Esophagus squamous epithelium (tissue), 5 donors: Measurements from ENCODE around the gene STK32A. TPM values are rescaled to one million over a fixed set of nuclear protein-coding genes. Genes with fewer than 3 reads are reported as not detected.
A peak's percentile ranks its signal among the peaks of the same experiment; 100 is the strongest.

ENCODE experiments used
- DNase-seq: peaks from one replicate; lab custom pipeline; 2025; lab: John Stamatoyannopoulos, UW
- H3K27ac ChIP-seq, 4 donors: fragments of 200-600 bp; sonication (generic); one replicate each; pipeline ENCODE4 v1.5.1; 2016 to 2019; ENCODE audit warnings: mild to moderate bottlenecking in 1 of 4
- H3K27me3 ChIP-seq, 4 donors: fragments of 200-600 bp; sonication (generic); 1 replicate in 3 of 4; 2 replicates in 1 of 4; pipeline versions ENCODE4 v1.5.1 to v1.6.0; 2017 to 2021; ENCODE audit warnings: antibody characterized with exemption in 1 of 4
- H3K36me3 ChIP-seq, 3 donors: fragments of 200-600 bp; sonication (generic); one replicate each; pipeline ENCODE4 v1.5.1; 2016 to 2019
- H3K4me1 ChIP-seq, 3 donors: fragments of 200-600 bp; sonication (generic); one replicate each; pipeline ENCODE4 v1.5.1; 2017 to 2019
- H3K4me3 ChIP-seq, 4 donors: fragments of 200-600 bp; sonication (generic); 1 replicate in 3 of 4; 2 replicates in 1 of 4; pipeline ENCODE4 v1.5.1; 2016 to 2019; ENCODE audit warnings: mild to moderate bottlenecking in 2 of 4, moderate library complexity in 1 of 4
- H3K9me3 ChIP-seq, 3 donors: fragments of 200-600 bp; sonication (generic); one replicate each; pipeline ENCODE4 v1.5.1; 2016 to 2019
- POLR2A ChIP-seq, 4 donors: fragments of 450-650 bp; IDR thresholded peaks; one replicate each; pipeline ENCODE4 v1.6.1; 2017; ENCODE audit warnings: antibody characterized with exemption in 4 of 4, mild to moderate bottlenecking in 4 of 4, moderate library complexity in 3 of 4
- WGBS, 2 donors: methylation state at CpG; one replicate each; pipeline ENCODE4 v1.1.5; 2018; 5-methylcytosine and 5-hydroxymethylcytosine counted together
- intact Hi-C: fragments of 100-400 bp; cut with DNase I; formaldehyde crosslinking; loops from one replicate; pipeline ENCODE4 v1.15.0; 2022
- total RNA-seq, 4 donors: library from RNA; depleted of rRNA; stranded (reverse); fragments of >200 nt; gene quantifications; one replicate each; pipeline ENCODE4 v1.1.0, GENCODE V29; 2016
- TF ChIP-seq, protein P1 (sequence below), 6 experiments: fragments of 450-650 bp in 4 of 6; fragments of 200-600 bp in 2 of 6; sonication (generic) in 2 of 6; IDR thresholded peaks; one replicate each; pipeline ENCODE4 v1.5.1; 2016 to 2019; ENCODE audit warnings: antibody characterized with exemption in 6 of 6, mild to moderate bottlenecking in 4 of 6, moderate library complexity in 4 of 6
- donor health status: DM: yes; HTN: yes; CAD: no.

Gene STK32A
- total RNA-seq, 4 donors from 2014 or later = 0.26 to 1.7 (median 0.38) TPM; not detected in 1

- H3K27me3 ChIP-seq = no peaks in the 10 kb centered on the region
- no peaks in the 10 kb centered on the region for H3K9me3 ChIP-seq
- TF ChIP-seq, protein P1, sequence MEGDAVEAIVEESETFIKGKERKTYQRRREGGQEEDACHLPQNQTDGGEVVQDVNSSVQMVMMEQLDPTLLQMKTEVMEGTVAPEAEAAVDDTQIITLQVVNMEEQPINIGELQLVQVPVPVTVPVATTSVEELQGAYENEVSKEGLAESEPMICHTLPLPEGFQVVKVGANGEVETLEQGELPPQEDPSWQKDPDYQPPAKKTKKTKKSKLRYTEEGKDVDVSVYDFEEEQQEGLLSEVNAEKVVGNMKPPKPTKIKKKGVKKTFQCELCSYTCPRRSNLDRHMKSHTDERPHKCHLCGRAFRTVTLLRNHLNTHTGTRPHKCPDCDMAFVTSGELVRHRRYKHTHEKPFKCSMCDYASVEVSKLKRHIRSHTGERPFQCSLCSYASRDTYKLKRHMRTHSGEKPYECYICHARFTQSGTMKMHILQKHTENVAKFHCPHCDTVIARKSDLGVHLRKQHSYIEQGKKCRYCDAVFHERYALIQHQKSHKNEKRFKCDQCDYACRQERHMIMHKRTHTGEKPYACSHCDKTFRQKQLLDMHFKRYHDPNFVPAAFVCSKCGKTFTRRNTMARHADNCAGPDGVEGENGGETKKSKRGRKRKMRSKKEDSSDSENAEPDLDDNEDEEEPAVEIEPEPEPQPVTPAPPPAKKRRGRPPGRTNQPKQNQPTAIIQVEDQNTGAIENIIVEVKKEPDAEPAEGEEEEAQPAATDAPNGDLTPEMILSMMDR (IDR thresholded peaks at IDR 0.05) = no peak
- peak in 1 of 4 donors; percentile 9 for TF ChIP-seq POLR2A (IDR thresholded peaks at IDR 0.05)
- H3K4me3 ChIP-seq = peak overlapping the region in 1 of 4 donors; percentile 42
- 38 to 42% methylated on average over 13 to 15 of the region's 15 CpGs for WGBS, 2 donors
- peak overlapping the region; percentile 68 to 94 (median 90) for H3K27ac ChIP-seq
- no peak for DNase-seq
- peaks cover 0 to 27% (median 0%) of the 10 kb centered on the region in 3 donors for H3K36me3 ChIP-seq
- intact Hi-C loops = no loop called here
- H3K4me1 ChIP-seq = peaks cover 14 to 56% (median 31%) of the 10 kb centered on the region in 3 donors
These were observed 169.1 kb downstream of the STK32A start for GRCh38 chr5:147403651-147404640.

GRCh38 chr5:147404706-147405105, 169.9 kb downstream of the STK32A start:
- H3K4me3 ChIP-seq = no peak overlapping the region
- no peaks in the 10 kb centered on the region for H3K27me3 ChIP-seq
- peaks cover 14 to 56% (median 31%) of the 10 kb centered on the region in 3 donors for H3K4me1 ChIP-seq
- peak overlapping the region; percentile 68 to 94 (median 90) for H3K27ac ChIP-seq
- DNase-seq = no peak
- intact Hi-C loops = no loop called here
- WGBS, 2 donors = 83 to 100% methylated on average over 1 of the region's 1 CpG
- H3K36me3 ChIP-seq = peaks cover 0 to 27% (median 0%) of the 10 kb centered on the region in 3 donors
- TF ChIP-seq, protein P1 (IDR thresholded peaks at IDR 0.05) = no peak
- TF ChIP-seq POLR2A (IDR thresholded peaks at IDR 0.05) = no peak
- no peaks in the 10 kb centered on the region for H3K9me3 ChIP-seq

DNA sequence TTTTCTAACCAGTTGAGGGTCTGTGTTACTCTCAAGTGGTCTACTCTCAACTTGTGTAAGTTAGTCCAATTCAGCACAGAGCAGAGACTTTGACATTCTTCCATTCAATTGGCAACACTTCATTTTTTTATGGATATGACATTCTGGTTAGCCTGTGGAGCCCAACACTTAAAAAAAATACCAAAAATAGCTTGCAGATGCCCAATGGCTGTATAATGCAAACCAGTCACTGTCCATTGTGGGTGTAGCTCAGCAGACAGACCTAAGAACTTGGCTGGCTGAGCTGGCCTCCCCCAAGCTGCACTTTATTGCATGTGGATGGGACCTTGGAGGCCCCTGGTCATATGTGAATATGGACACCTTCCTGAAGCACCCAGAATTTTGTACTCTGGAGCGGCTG, 171.8 kb downstream of the STK32A start:
- intact Hi-C loops = no loop called here
- Histone ChIP-seq H3K9me3 (no peaks in the 10 kb centered on the region), H3K4me1 (peaks cover 14 to 72% (median 41%) of the 10 kb centered on the region in 3 donors), H3K27ac (peak overlapping the region; percentile 18 to 94 (median 90)), H3K36me3 (peaks cover 0 to 14% (median 0%) of the 10 kb centered on the region in 3 donors), H3K4me3 (no peak overlapping the region), H3K27me3 (no peaks in the 10 kb centered on the region)
- DNase-seq = no peak
- WGBS, 2 donors = 43 to 100% methylated on average over 1 of the region's 1 CpG
- TF ChIP-seq, protein P1 (IDR thresholded peaks at IDR 0.05) = no peak
- TF ChIP-seq POLR2A (IDR thresholded peaks at IDR 0.05) = no peak

- Histone ChIP-seq H3K27ac (peak overlapping the region; percentile 18 to 94 (median 90)), H3K9me3 (no peaks in the 10 kb centered on the region), H3K27me3 (no peaks in the 10 kb centered on the region), H3K36me3 (peaks cover 0 to 16% (median 0%) of the 10 kb centered on the region in 3 donors), H3K4me1 (peaks cover 14 to 78% (median 41%) of the 10 kb centered on the region in 3 donors), H3K4me3 (no peak overlapping the region)
- no peak for TF ChIP-seq POLR2A (IDR thresholded peaks at IDR 0.05)
- TF ChIP-seq, protein P1 (IDR thresholded peaks at IDR 0.05) = no peak
- no peak for DNase-seq
- intact Hi-C loops = no loop called here
- WGBS, 2 donors = 51 to 71% methylated on average over 6 to 8 of the region's 8 CpGs
These were observed 172.4 kb downstream of the STK32A start for GRCh38 chr5:147407094-147407681.
